IPS DF 4.7 (cell line): Measurements from ENCODE around the gene ANKRD36C.
"Not testable (repeated sequence)": the region's sequence is repeated elsewhere in the genome, so short reads cannot be mapped to it uniquely, and the experiment has no call there.

Source experiments
- DNase-seq: peaks from one replicate; pipeline ENCODE4 v3.0.0-alpha.2; 2013; ENCODE audit warnings: low spot score; ENCODE audit errors: extremely low read depth

The ANKRD36C gene

DNA sequence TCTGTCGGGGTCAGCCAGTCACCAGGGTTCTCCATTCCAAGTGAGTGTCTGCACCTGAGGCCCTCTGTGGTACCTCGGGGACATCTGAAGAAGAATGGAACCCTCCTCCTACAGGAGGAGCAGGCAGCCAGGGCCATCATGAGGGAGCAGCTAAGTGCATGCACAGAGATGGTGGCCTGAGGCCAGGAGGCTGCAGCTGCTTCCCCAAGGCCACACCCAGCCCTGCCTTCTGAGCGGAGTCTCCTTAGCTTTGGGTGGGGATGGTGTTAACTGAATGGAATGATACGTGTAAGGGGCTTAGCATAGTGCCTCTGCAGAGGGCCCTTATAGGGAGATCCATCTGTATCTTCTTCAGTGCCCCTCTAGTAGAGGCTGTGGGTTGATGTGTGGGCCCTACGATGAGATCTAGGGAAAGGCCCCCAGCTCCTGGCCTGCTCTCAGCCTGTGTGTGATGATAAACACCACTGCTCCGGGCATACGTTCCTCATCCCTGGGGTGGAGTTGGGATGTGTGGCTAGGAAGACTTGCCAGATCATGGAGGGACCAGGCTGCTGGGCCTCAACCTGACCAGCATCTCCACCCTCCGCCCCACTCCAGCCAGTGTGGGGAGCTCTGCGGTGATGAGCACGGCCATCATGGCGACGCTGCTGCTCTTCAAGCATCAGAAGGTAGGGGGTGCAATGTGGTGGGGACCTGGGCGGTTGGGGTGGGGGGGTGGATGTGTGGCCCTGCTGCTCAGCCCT is 192.3 kb downstream of the ANKRD36C start:
- DNase-seq = not testable (repeated sequence)

DNA sequence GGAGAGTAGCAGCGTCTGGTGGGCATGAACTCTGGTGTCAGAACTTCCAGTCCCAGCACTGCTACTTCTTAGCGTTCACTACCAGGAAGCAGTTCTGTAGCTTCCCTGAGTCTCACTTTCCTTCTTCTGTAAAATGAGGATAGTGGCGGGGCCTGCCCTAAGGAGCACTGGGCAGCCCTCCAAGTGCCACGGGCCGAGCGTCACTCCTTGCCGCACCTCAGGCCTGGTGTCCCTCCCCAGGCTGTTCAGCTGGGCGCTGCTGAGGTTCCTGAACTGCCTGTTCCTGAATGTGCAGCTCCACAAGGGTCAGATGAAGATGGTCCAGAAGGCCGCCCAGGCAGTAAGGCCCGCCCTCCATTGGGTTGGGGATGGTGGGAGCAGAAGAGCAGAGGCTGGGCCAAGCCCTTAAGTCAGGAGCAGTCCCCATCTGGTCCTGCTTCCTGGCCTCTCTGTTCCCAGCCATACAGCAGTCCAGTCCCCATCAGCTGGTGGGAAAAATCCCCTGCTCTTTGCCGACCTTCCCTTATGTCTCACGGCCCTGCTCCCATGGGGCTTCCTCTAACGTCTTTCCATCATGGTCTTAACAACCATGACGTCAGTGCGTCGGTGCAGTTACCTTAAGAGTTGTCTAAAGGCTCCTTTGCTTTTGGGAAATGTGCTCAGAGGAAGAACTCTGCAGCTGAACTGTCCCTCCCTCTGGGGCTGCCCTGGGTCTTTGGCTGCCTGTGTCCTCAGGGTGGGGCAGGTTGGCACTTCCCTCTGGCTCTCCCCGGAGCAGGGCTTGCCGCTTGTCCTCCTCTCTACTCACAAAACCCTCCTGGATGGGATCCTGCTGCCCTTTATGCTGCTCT is 195.2 kb downstream of the ANKRD36C start:
- not testable (repeated sequence) for DNase-seq

GRCh38 chr2:95793970-95794369 is 197.7 kb downstream of the ANKRD36C start:
- DNase-seq = not testable (repeated sequence)

- not testable (repeated sequence) for DNase-seq
Observed at GRCh38 chr2:95790180-95790579, 201.4 kb downstream of the ANKRD36C start.

DNA sequence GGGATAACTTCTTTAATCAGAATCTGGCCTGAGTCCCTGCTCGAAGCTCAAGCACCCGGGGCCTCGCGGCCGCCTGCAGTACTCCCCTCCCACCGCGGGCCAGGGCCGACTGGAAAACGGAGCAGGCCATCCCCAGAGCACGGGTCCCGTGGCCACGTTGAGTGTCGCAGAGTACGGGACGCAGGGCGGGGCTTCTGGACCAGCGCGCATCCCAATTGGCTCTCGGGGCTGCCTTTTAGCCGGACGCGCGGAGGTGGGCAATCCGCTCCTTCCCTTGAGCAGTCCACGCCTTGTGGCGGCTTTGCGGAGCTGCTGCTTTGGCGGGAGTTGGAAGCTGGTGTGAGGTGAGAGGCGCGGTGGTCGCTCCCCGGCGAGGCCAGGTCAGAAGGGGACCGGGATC is 202.2 kb downstream of the ANKRD36C start:
- DNase-seq = not testable (repeated sequence)

DNA sequence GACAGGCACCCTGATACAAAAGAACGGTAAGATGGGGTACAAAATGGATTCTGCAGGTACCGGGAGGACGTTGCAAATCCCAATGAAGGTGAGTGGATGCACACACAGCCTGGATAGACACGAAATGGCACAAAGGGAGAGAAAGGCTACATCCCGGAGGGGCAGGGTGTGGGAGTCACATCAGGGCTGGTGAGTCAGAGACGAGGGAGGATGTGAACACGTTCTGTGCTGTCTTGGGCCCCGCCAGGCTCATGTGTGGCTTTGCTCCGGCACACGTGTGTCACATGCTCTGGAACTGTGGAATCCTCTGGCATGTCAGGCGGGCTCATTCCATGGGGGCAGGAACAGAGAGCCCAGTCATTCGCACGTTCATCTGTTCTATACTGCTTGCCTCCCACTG is 203.0 kb downstream of the ANKRD36C start:
- DNase-seq = not testable (repeated sequence)
